H54 (cell line): Measurements from ENCODE around the gene SUGP1.

Experiments
- DNase-seq: peaks from one replicate; pipeline ENCODE4 v3.0.0; 2011; ENCODE audit warnings: low spot score, mixed read lengths; ENCODE audit not compliant: insufficient read length
- FAIRE-seq: peaks from 3 replicates; lab custom pipeline; 2011; peaks lifted over from hg19 to GRCh38; lab: Jason Lieb, UNC
- POLR2A ChIP-seq: IDR thresholded peaks from 2 replicates; pipeline ENCODE4 v1.6.1; 2011; ENCODE audit warnings: low read depth, mild to moderate bottlenecking, low read length

The SUGP1 gene

DNA sequence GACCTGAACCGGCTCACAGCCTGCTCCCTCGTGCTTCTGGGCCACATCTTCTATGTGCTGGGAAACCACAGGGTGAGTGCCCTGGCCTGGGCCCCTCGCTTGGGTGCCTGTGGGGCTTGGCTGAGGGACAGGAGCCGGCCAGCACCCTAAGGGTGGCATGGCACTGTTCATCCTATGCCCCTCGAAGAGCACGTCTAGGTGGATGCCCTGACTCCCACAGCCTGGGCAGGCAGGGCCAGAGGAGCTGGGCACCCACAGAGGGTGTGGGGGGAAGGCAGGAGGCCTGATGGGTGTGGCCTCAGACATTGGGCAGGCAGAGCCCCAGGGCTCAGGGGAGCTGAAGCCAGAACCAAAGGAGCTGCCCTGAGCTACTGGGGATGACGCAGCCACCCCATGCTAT is 29.1 kb upstream of the SUGP1 start:
- DNase-seq (no peak), FAIRE-seq (no peak)
- no peak for TF ChIP-seq POLR2A

DNA sequence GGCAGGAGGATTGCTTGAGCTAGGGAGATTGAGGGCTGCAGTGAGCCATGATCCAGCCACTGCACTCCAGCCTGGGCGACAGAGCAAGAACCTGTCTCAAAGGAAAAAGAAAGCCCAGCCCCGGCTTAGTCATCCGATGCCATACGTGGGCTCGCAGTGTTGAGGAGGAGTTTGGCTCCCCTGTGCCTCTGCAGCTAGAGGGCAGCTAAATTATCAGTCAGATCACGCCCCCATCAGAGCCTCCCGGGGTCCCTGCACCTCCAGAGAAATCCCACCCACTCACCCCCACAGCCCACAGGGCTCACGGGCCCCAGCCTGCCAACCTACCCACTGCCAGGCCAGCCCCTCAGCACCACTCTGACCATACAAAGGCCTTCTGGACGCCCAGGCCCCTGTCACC is 28.0 kb upstream of the SUGP1 start:
- FAIRE-seq (no peak), DNase-seq (no peak)
- no peak for TF ChIP-seq POLR2A

DNA sequence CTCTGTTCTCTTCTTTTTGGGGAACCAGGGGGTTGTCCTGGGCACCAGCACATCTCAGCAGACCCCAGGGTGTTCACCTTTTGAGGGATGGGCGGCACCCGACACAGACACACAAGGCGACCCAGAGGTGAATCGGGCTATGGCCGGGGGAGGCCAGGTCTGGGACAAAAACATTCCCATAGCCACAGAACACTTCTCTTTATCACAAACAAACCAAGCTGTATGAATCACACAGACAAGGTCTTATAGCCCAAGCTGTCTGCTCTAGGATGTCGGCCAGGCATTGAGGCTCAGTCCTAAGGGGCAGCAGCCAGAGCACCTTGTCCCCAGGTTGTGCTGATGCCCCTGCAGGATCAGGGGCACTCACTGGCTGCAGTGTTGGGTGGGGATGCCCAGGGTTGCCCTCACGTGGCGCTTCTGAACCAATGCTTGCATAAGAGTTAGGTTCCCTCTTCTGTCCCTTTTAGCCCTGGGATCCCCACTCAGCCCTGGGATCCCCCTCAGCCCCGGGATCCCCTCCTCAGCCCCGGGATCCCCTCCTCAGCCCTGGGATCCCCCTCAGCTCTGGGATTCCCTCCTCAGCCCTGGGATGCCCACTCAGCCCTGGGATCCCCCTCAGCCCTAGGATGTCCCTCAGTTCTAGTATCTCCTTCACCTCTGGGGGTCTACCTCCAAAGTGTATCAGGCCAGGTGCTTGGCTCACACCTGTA is 27.2 kb upstream of the SUGP1 start:
- FAIRE-seq (no peak), DNase-seq (no peak)
- no peak for TF ChIP-seq POLR2A

DNA sequence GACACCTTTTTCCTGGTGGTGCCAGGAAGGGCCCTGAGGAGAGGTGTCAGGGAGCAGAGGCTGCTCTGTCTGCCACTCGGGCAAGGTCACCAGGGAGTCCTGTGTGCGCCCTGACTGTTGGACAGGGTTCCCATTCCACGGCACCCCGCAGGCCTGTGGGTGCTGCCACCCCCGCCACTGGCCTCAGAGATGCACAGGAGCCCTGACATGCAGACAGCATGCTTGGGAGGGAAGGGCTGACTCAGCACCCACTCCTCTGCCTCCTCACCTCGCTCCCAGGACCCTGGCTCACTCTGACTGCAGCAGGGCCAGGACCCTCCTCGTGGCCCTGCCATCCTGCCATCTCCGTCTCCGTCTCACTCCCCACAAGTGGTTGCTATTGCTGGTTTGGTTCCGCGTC is 25.7 kb upstream of the SUGP1 start:
- DNase-seq (no peak), FAIRE-seq (no peak)
- no peak for TF ChIP-seq POLR2A

DNA sequence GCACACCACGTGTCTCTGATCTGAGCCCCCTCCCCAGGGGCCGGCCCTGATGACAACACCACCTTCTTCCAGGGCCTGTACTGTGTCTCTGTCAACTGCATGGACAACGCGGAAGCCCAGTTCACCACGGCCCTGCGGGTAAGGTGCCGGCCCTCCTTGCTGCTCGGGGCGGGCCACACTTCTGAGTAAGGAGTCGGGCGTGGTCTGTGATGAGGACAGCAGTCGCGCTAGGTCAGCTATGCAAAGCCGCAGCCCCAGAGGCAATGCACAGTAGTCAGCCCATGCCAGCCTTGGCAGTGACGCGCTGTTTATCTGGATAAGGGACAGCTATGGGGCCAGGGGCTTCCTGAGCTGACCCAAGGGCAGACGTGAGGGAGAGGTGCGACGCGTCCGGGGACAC is 24.9 kb upstream of the SUGP1 start:
- DNase-seq (no peak), FAIRE-seq (no peak)
- TF ChIP-seq POLR2A: no peak

DNA sequence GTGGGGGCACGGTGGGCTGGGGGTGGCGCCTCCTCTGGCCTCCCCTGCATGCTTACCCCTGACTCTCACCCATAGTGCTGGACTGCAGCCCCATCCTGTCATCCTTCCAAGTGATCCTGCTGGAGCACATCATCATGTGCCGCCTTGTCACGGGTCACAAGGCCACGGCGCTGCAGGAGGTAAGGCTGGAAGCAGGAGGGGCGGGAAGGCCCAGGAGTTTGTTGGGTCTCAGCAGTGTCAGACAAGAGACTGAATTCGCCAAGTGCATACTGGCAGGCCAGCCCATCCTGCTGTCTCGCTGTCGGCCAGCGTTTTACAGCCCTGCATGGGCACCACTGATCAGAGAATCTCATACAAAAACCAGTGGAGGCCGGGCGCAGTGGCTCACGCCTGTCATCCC is 23.5 kb upstream of the SUGP1 start:
- FAIRE-seq: no peak
- no peak for DNase-seq
- no peak for TF ChIP-seq POLR2A

DNA sequence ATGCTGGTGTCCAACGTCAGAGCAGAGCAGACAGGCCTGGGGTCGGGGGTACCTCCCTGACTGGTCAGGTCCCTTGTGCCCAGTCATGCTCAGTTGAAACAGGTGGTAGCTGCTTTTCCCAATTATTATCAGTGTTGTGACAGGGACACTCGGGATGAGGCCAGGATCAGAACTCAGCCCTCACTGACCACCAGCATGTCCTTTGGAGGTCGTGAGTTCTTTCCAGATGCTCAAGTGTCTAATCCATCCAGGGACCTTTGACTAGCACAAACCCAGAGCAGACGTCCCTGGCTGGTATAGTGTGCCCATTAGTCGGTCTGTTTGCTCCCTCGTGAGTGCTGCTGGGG is 22.7 kb upstream of the SUGP1 start:
- DNase-seq (no peak), FAIRE-seq (no peak)
- no peak for TF ChIP-seq POLR2A

DNA sequence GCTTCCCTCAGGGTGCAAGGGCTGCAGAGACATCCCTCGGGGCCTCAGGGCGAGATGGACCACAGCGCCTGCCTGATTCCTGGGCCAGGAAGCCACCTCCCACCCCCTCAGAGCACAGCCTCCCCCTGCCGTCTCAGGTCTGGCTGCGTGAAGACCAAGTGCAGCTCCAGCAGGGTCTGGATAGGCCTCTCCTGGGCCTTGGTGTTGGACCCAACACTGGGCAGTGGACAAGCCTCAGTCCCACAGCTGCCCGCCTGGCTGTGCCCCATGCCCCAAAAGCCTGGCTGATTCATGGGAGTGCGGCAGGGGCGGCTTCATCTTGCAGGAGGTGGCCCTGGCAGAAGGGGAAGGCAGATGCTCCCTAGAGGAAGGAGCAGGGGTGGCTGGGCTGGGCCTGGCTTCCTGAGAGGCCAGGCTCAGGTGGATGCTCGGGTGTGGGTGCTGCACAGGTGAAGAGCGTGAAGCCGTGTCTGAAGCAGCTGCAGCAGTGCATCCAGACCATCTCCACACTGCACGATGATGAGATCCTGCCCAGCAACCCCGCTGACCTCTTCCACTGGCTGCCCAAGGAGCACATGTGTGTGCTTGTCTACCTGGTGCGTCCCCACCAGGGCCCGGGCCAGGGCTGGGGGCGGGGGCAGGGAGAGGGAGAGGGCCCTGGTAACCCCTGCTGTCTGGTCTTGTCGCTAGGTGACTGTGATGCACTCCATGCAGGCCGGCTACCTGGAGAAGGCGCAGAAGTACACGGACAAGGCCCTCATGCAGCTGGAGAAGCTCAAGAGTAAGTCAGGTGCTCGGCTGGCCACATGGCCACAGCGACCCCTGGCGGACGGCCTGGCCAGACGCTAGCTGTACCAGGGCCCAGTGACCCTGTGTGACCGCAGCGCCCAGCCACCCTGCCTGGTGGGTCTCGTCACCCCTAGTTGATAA is 22.0 kb upstream of the SUGP1 start:
- DNase-seq (peak; percentile 71), FAIRE-seq (no peak)
- TF ChIP-seq POLR2A: no peak

DNA sequence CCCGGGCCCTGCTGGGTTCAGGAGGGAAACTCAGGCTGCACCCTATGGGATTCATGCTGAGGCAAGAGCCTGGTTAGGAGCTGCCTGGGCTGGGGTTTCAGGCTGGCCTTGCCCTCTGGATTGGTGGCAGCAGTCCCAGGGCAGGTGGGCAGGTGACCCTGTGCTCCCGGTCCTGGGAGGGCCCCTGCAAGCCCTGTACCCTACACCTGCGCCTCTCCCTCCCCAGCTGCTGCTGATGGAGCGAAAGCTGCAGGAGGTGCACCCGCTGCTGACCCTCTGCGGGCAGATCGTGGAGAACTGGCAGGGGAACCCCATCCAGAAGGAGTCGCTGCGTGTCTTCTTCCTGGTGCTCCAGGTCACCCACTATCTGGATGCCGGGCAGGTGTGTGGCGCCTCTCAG is 20.7 kb upstream of the SUGP1 start:
- TF ChIP-seq POLR2A: no peak
- FAIRE-seq: no peak
- no peak for DNase-seq

DNA sequence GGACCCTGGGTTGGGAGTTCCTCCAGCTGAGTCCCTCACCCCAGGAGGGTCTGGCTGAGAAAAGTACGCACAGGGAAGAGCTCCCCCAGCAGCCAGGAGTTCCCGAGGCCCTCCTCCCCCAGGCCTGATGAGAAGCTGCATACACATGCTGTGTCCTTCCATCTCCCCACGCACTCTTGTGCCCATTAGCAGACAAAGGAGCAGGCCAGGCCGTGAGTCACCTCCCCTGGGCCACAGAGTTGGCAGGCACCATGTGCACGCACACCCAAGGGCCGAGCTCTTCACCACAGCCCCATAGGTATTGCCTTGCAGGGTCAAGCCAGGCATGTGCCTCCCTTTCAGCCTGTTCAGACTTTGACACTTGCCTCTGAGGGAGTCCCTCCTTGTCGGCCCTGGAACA is 17.8 kb upstream of the SUGP1 start:
- FAIRE-seq (no peak), DNase-seq (peak; percentile 85)
- TF ChIP-seq POLR2A: no peak

DNA sequence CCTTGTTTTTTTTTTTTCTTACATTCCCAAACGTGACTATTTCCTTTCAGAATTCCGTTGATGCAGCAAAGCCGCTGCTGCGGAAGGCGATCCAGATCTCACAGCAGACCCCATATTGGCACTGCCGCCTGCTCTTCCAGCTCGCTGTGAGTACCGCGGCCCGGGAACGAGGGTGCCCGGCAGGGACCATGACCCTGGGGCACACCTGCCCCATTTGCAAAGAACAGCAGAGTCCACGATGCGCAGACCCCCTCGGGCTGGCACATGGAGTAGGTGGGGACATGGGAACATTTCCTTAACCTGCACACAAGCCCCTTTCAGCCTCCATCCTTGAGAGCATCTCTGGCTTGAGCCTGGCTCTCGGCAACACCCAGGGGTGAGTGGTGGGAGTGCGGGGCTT is 16.8 kb upstream of the SUGP1 start:
- no peak for DNase-seq

DNA sequence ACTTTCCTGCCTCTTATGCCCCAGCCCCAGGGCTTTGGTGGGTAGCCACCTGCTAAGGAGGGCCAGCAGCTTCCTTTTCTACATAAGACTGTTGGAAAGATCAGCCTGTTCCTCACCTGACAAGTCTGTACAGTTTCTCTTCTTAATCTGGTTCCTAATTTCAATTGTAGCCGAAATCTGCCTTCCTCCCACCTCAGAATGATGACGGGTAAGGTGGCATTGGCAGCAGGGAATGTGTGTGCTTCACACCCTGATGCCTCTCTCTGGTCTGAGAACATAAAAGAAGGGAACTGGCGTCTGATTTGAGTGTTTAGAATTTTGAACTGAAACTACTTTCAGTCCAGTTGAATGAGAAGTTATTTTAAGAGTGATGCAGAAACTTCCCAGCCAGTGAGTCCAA is 16.3 kb upstream of the SUGP1 start:
- DNase-seq: no peak
- TF ChIP-seq POLR2A: no peak
- no peak for FAIRE-seq

More for the DNA sequence above, 16.8 kb upstream of the SUGP1 start:
- no peak for TF ChIP-seq POLR2A
- FAIRE-seq: no peak

DNA sequence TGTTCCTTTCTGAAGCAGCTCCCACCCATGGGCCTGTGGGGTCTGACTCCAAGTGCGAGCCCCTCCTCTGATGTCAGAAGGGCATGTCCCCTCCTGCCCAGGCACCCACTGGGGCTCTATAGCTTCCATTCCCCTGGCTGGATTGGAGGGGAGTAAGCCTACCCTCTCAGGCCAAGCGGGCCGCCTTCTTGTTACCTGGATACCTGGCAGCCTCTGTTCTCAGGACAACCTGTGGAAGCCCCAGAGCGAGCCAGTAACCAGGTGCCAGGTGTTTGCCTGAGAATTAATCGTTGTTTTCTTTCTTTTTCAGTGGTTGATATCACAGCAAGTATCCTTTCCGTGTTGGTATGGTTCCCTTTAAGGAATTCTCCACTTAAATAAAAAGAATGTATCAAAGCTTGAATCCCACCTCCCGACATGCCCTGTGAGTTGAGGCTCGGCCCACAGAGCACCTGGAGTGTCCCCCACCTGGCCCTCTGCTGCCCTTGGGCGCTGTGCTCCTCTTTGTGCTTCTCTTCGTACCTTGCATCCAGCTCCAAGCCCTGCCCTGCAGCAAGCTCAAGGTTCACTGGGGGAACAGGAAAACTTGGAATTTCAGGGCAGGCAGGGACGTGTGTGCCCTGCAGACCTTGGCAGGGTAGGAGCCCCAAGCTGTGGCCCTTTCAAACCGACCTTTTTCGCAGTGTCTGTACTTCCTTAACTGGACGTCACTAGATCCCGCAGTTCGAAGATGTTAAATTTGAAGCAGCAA is 15.3 kb upstream of the SUGP1 start:
- TF ChIP-seq POLR2A: no peak
- DNase-seq (no peak), FAIRE-seq (no peak)

DNA sequence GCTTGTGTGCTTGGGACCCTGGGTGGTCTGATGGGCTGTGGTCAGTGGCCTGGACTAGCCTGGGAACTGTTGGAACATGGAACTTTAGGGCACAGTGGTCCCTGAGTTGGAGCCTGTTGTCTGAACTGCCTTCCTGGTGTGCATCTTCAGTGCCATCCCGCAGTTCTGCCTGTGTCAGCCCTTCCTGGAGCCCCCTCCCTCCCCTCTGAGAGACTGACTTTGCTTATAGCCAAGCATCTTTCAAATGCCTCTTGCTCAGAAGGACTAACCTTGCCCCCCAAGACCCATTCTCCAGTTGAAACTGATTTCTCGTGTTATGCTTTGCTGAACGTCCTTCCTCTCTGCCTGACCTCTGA is 14.7 kb upstream of the SUGP1 start:
- TF ChIP-seq POLR2A: no peak
- FAIRE-seq (no peak), DNase-seq (no peak)
